Measurements from ENCODE around the gene TEK. TPM values are rescaled to one million over a fixed set of nuclear protein-coding genes. Genes with fewer than 3 reads are reported as not detected.

Gene TEK
- total RNA-seq, 3 donors from 2014 or later (not counting 1 experiment from before 2014, with no cell fraction given), result not detected

DNA sequence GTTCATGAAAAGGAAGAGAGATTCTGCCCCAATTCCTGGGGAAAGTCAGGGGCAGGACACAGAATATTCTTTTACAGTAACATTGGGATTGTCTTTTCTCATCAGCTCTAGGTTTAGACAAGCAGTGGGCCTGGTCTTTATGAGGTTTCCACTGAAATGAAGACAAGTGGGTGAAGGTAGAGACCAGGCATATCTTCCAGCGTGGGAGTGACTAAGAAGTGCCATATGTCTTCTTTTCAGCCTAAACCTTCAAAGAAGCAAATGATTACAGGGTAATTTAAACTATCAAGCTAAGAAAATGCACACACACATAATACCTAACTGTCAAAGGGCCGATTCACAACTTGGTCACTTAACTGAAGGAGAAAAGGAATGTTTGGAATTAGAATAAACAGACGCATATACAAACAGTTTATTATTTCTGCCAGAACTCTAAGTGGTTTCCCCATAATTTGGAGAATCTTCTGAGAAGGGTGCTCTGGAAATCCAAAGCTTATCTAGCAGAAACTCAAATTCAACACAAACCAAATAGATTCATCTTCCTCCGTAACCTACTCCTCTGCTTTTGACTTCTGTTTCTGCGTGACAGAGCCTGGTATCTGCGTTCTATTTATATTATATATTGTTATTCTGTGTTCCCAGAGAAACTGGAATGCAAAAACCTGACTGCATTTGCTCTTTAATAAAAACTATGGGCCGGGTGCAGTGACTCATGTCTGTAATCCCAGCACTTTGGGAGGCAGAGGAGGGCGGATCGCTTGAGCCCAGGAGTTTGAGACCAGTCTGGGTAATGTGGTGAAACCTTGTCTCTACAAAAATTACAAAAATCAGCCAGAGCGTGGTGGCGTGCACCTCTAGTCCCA, 22.0 kb upstream of the TEK start:
- Mint-ChIP-seq H3K4me1 (no peaks in the 10 kb centered on the region), H3K36me3 (no peaks in the 10 kb centered on the region), H3K27ac (no peak overlapping the region), H3K27me3 (ENCODE audit: low read depth in 2 of 2) (no peaks in the 10 kb centered on the region), H3K9me3 (no peaks in the 10 kb centered on the region), H3K4me3 (no peak overlapping the region)
- no peaks in the 10 kb centered on the region for H3K27me3 ChIP-seq (ENCODE audit: control insufficient read depth, insufficient read depth, low read length)
- H3K4me1 ChIP-seq (ENCODE audit: control insufficient read depth, insufficient read depth, low read length), result no peaks in the 10 kb centered on the region
- 86% methylated on average over 10 of the region's 11 CpGs for WGBS (ENCODE audit: insufficient coverage)
- H3K36me3 ChIP-seq (ENCODE audit: control insufficient read depth, insufficient read depth, low read length), result no peaks in the 10 kb centered on the region
- H3K4me3 ChIP-seq (ENCODE audit: low read length), result no peak overlapping the region
- H3K27ac ChIP-seq (ENCODE audit: low read length), result no peak overlapping the region
- DNase-seq, result no peak
- TF ChIP-seq, protein P1, sequence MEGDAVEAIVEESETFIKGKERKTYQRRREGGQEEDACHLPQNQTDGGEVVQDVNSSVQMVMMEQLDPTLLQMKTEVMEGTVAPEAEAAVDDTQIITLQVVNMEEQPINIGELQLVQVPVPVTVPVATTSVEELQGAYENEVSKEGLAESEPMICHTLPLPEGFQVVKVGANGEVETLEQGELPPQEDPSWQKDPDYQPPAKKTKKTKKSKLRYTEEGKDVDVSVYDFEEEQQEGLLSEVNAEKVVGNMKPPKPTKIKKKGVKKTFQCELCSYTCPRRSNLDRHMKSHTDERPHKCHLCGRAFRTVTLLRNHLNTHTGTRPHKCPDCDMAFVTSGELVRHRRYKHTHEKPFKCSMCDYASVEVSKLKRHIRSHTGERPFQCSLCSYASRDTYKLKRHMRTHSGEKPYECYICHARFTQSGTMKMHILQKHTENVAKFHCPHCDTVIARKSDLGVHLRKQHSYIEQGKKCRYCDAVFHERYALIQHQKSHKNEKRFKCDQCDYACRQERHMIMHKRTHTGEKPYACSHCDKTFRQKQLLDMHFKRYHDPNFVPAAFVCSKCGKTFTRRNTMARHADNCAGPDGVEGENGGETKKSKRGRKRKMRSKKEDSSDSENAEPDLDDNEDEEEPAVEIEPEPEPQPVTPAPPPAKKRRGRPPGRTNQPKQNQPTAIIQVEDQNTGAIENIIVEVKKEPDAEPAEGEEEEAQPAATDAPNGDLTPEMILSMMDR (IDR thresholded peaks at IDR 0.05), result no peak
- intact Hi-C loops (cut with micrococcal nuclease), result no loop called here
- ATAC-seq, result no peak
- no peaks in the 10 kb centered on the region for H3K9me3 ChIP-seq (ENCODE audit: control insufficient read depth, insufficient read depth, low read length)

- 57% methylated on average over 1 of the region's 4 CpGs for WGBS (ENCODE audit: insufficient coverage)
- ATAC-seq (no peak), DNase-seq (no peak)
- Mint-ChIP-seq H3K4me1 (peaks cover 0 to 5% of the 10 kb centered on the region in 2 donors), H3K36me3 (no peaks in the 10 kb centered on the region), H3K4me3 (no peak overlapping the region), H3K9me3 (no peaks in the 10 kb centered on the region), H3K27ac (no peak overlapping the region), H3K27me3 (ENCODE audit: low read depth in 2 of 2) (peaks cover 0 to 4% of the 10 kb centered on the region in 2 donors)
- Histone ChIP-seq H3K4me1 (ENCODE audit: control insufficient read depth, insufficient read depth, low read length) (no peaks in the 10 kb centered on the region), H3K27ac (ENCODE audit: low read length) (no peak overlapping the region), H3K4me3 (ENCODE audit: low read length) (no peak overlapping the region), H3K36me3 (ENCODE audit: control insufficient read depth, insufficient read depth, low read length) (no peaks in the 10 kb centered on the region), H3K9me3 (ENCODE audit: control insufficient read depth, insufficient read depth, low read length) (no peaks in the 10 kb centered on the region), H3K27me3 (ENCODE audit: control insufficient read depth, insufficient read depth, low read length) (no peaks in the 10 kb centered on the region)
- TF ChIP-seq, protein P1 (IDR thresholded peaks at IDR 0.05), result no peak
- intact Hi-C loops (cut with micrococcal nuclease), result no loop called here
Measured at GRCh38 chr9:27088981-27089380, 20.0 kb upstream of the TEK start.

DNA sequence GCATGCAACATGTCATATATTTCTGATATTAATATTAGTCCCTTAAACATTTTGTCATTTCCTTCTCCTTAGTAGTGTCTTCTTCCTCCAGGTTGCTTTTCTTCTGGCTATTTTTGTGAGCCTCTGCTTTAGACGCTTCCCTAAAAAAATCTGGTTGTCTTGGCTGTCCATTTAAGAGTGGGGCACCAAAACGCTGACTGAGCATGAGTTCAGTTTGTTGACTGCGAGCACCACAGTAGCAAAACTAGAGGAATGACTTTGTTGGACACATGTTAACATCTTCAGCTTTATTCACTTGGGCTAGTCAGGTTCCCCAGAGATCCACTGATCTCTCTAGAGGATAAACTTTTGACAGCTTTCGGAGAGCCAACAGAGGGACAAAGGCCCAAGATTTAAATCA, 19.3 kb upstream of the TEK start:
- Mint-ChIP-seq H3K9me3 (no peaks in the 10 kb centered on the region), H3K36me3 (no peaks in the 10 kb centered on the region), H3K27me3 (ENCODE audit: low read depth in 2 of 2) (peaks cover 0 to 7% of the 10 kb centered on the region in 2 donors), H3K4me3 (no peak overlapping the region), H3K27ac (no peak overlapping the region), H3K4me1 (peaks cover 0 to 5% of the 10 kb centered on the region in 2 donors)
- no peaks in the 10 kb centered on the region for H3K36me3 ChIP-seq (ENCODE audit: control insufficient read depth, insufficient read depth, low read length)
- no peak overlapping the region for H3K4me3 ChIP-seq (ENCODE audit: low read length)
- 89% methylated on average over 4 of the region's 4 CpGs for WGBS (ENCODE audit: insufficient coverage)
- H3K9me3 ChIP-seq (ENCODE audit: control insufficient read depth, insufficient read depth, low read length), result no peaks in the 10 kb centered on the region
- H3K27ac ChIP-seq (ENCODE audit: low read length), result no peak overlapping the region
- TF ChIP-seq, protein P1 (IDR thresholded peaks at IDR 0.05), result no peak
- H3K27me3 ChIP-seq (ENCODE audit: control insufficient read depth, insufficient read depth, low read length), result no peaks in the 10 kb centered on the region
- no peak for DNase-seq
- ATAC-seq, result no peak
- H3K4me1 ChIP-seq (ENCODE audit: control insufficient read depth, insufficient read depth, low read length), result no peaks in the 10 kb centered on the region
- intact Hi-C loops (cut with micrococcal nuclease), result no loop called here

GRCh38 chr9:27090231-27090630, 18.8 kb upstream of the TEK start:
- peaks cover 0 to 8% of the 10 kb centered on the region in 2 donors for H3K27me3 Mint-ChIP-seq (ENCODE audit: low read depth in 2 of 2)
- peaks cover 0 to 5% of the 10 kb centered on the region in 2 donors for H3K4me1 Mint-ChIP-seq
- DNase-seq (no peak), ATAC-seq (no peak)
- intact Hi-C loops (cut with micrococcal nuclease), result no loop called here
- H3K36me3 Mint-ChIP-seq, result no peaks in the 10 kb centered on the region
- H3K4me3 Mint-ChIP-seq, result no peak overlapping the region
- TF ChIP-seq, protein P1 (IDR thresholded peaks at IDR 0.05), result no peak
- no peaks in the 10 kb centered on the region for H3K36me3 ChIP-seq (ENCODE audit: control insufficient read depth, insufficient read depth, low read length)
- no peak overlapping the region for H3K27ac ChIP-seq (ENCODE audit: low read length)
- no peaks in the 10 kb centered on the region for H3K4me1 ChIP-seq (ENCODE audit: control insufficient read depth, insufficient read depth, low read length)
- H3K9me3 ChIP-seq (ENCODE audit: control insufficient read depth, insufficient read depth, low read length), result no peaks in the 10 kb centered on the region
- no peak overlapping the region for H3K27ac Mint-ChIP-seq
- H3K27me3 ChIP-seq (ENCODE audit: control insufficient read depth, insufficient read depth, low read length), result no peaks in the 10 kb centered on the region
- no peaks in the 10 kb centered on the region for H3K9me3 Mint-ChIP-seq
- H3K4me3 ChIP-seq (ENCODE audit: low read length), result no peak overlapping the region

Data from natural killer cell (primary cell).